Stimulated activated naive CD8-positive, alpha-beta T cell treated with anti-CD3 and anti-CD28 coated beads, Interleukin-15, Interleukin-2, amounts not matched to agents 100 U/mL and 50 U/mL, for 24 hours (primary cell): Measurements from ENCODE around the gene IL9.
A peak's percentile ranks its signal among the peaks of the same experiment; 100 is the strongest.

Experiments used
- ATAC-seq: fragments of 150-1000 bp; cut with Tn5 transposase; one replicate; pipeline ENCODE4 v1.10.0; 2021
- DNase-seq: peaks from one replicate; pipeline ENCODE4 v3.0.0; 2021

The IL9 gene

DNA sequence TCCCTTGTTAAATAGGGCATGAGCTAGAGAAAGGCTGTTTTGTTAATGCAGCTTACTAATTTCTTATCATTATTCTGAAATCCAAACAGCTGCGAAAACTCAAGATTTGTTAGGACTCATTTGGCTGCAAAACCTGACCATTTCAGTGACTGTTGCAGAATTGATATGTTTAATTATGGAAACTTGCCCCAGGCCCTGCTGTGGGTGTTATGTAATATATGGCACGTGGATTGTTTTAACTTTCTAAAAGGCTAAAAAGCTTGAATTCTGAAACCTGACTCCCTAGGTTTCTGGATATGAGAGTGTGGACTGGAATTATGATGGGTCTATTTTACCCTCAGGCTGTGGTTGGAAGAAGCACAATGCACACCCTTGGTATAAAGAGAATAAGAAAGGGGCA is 4.4 kb downstream of the IL9 start:
- no peak for ATAC-seq

DNA sequence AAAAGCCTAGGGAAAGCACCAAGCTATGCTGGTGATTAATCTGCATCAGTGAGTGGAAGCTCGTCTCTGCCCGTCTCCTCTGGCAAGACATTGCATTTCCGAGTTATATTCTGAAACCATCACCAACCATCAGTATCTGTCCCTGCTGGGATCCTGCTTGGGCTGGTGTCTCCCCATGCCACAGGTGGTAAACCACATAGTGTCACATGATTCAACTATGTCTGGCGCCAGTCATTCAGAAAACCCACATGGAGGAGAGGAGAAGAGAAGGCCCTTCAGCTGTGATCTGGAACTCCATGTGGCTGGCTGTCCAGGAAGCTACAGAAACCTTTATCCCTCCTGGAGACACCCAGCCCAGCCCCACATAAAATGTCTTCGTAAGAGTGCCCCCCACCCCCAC is 4.8 kb downstream of the IL9 start:
- DNase-seq (peak; percentile 46), ATAC-seq (peak; percentile 83)

More for the DNA sequence above, 4.4 kb downstream of the IL9 start:
- DNase-seq: no peak

- no peak for DNase-seq
- no peak for ATAC-seq
Observed at GRCh38 chr5:135890296-135890695, 5.3 kb downstream of the IL9 start.

- ATAC-seq: no peak
- no peak for DNase-seq
Observed at GRCh38 chr5:135887881-135888614, 7.6 kb downstream of the IL9 start.

DNA sequence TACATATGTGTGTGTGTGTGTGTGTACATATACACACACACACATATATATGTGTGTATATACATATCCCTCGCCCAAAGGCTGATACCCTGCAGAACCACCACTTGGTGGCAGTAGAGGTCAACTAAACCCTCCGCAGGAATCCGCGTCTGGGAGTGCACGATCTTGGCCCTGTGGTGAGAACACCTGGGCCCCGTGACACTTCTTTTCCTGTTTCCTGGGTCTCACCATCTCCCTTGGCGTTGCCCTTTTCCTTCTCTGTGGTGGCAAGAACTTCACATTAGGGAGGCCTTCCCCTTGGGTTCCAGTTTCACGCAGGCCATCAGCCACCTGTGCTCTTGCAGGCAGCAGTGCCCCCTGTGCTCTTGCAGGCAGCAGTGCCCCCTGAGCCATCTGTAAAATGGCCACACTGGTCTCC is 8.2 kb downstream of the IL9 start:
- ATAC-seq (peak; percentile 75), DNase-seq (peak; percentile 64)

- ATAC-seq (no peak), DNase-seq (no peak)
Observed at GRCh38 chr5:135886136-135886535, 9.5 kb downstream of the IL9 start.

- DNase-seq (no peak), ATAC-seq (no peak)
Observed at GRCh38 chr5:135885031-135885430, 10.6 kb downstream of the IL9 start.

DNA sequence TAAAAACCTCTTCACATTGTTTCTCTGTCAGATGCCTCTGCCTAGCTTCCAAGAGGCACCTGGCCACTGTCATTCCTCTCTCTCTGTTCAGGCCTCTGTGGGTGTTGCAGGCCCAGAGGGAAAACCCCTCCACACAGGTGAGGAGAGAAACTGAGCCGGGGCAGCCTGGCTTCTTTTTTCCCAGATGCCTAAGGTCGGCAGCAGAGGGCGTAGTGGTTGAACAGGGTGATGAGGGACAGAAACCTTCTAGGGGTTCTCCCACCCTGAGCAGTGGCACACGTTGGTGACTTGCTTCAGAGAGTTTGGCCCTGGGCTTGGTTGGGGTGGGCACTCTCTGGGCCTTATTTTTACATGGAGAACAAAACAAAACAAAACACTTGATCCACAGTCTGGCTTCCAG is 12.2 kb downstream of the IL9 start:
- DNase-seq (peak; percentile 12), ATAC-seq (no peak)

DNA sequence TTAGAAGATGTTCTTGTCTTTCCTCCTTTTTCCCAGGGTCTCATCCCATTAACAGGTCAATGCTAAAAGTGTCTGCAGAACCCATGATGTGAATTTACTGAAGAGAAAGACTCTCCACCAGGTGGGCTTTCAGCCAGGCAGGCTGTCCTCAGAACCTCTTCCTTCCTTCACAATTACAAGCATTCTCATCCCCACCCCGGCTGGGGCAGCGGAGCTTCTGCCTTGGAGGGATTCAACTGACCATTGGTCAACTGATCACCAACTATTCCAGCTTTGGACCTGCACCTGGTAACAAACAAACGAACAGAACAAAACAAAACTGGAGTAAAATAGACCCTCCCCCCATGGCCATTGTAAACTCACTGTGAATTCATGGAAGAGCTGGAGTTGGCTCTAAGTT is 12.6 kb downstream of the IL9 start:
- ATAC-seq (no peak), DNase-seq (no peak)

GRCh38 chr5:135881819-135882218 is 13.8 kb downstream of the IL9 start:
- DNase-seq (no peak), ATAC-seq (no peak)

DNA sequence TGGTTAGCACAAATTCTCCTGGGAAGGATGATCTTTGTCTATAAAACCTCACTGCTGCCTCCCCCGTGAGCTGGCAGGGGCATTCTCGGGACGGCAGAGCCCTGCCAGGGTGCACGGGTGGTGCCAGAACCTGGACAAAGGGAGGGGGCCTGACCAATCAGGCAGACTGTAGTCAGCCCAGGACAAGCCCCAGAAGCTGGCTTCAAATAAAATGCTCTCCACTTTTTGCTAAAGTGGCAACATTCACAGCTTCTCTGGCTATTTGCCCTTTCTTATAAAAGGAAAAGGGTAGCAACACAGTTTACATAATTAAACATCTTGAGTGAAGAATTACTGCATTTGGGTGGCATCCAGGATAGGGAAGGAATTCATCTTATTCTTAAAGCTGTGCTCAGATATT is 14.4 kb downstream of the IL9 start:
- DNase-seq: no peak
- no peak for ATAC-seq

- ATAC-seq (no peak), DNase-seq (no peak)
Observed at GRCh38 chr5:135880801-135881200, 14.8 kb downstream of the IL9 start.

- ATAC-seq: no peak
- peak; percentile 8 for DNase-seq
Observed at GRCh38 chr5:135880278-135880677, 15.4 kb downstream of the IL9 start.

DNA sequence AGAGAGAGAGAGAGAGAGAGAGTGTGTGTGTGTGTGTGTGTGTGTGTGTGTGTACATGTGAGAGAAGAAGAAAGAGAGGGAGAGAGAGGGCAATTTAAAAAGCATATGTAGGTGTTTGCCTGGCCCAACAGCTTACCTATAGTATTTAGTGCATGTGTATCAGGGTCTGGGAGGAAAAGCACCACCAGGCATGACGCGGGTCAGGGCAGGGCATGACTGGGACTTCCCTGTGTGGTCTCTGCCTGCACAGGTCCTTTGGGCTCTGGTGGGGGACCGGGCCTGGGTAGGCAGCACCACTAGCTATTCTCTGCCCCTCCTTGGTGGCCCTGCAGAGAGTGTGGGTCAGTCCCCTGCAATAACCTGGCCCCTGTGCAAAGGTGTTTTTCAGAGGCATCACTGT is 16.1 kb downstream of the IL9 start:
- DNase-seq (no peak), ATAC-seq (no peak)

- ATAC-seq (no peak), DNase-seq (no peak)
Observed at GRCh38 chr5:135878156-135878620, 17.5 kb downstream of the IL9 start.

DNA sequence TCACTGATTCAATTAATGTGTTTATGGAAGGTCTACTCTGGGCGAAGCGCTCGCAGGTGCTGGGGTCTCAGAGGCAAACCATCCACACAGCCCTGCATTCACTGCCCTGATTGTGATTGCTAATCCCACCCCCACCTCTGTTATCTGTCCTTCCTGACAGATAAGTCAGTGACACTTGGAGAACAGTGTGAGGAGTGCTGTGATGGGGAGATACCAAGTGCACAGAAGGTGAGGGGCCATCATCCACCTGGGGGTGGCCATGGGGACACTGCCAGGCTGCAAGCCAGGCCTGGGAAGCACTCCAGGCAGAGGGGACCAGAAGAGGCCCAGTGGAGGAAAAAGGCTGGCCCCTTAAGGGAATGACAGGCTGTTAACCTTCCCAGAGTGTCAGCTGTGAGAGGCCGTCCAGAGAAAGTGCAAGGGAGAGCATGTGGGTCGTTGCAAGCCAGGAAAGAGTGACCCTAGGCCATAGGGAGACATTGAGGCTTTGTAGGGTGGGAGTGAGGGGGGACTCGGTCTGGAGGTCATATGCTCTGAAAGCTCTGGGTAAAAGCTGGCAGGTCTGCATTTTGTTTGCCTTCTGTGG is 18.0 kb downstream of the IL9 start:
- ATAC-seq (no peak), DNase-seq (no peak)

GRCh38 chr5:135876146-135876545 is 19.5 kb downstream of the IL9 start:
- DNase-seq: no peak
- ATAC-seq: no peak

DNA sequence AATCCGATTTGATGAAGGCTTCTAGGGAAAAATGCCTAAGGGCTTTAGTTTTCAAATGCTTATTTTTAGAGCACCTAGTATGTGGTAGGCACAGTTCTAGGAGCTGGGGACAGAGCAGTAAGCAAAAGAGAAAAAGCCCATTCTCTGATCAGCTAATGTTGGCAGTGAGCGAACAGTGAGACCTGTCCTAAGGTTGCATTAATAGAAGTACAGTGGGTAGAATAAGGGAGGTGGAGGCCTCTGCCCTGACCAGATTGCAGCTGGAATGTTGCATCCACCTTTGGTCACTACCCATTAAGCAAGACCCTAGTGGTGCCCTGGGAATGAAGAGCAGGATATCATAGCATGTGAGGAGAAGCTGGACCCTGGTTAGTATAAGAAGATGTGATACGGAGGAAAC is 20.1 kb downstream of the IL9 start:
- ATAC-seq (no peak), DNase-seq (no peak)

DNA sequence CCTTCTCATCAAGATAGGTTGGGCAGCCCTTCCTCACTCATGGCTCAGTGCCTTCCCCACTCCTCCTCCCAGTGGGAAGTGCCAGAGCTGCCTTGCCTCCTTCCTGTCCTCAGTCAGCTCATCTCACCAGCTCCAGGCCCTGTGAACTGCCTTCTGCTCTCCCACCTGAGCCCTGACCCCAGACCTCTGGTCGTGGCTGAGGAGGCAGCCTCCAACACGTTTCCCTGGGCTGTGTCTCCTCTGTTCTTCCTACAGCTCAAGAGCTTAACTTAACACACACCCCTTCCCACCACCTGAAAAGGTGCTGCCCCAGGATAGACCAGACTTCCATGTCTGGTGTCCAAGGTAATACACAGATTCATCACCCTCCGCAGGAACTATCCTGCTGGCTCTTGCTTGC is 21.2 kb downstream of the IL9 start:
- ATAC-seq: no peak
- DNase-seq: no peak

DNA sequence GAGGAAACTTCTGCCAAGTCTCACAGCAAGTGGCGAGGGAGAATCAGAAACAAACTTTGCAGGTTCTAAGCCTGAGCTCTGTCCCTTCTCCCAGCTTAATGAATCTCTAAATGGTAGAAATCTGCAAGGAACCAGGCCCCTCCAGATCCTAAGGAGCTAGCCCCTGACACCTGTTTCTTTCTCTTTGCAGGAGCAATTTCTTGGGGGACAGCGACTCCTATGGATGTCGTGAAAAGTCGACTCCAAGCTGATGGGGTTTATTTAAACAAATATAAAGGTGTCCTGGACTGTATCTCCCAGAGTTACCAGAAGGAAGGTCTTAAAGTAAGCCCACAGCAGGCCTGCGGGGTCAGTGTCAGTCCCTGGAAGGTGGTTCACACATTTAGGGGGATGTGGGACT is 21.8 kb downstream of the IL9 start:
- ATAC-seq: no peak
- no peak for DNase-seq

DNA sequence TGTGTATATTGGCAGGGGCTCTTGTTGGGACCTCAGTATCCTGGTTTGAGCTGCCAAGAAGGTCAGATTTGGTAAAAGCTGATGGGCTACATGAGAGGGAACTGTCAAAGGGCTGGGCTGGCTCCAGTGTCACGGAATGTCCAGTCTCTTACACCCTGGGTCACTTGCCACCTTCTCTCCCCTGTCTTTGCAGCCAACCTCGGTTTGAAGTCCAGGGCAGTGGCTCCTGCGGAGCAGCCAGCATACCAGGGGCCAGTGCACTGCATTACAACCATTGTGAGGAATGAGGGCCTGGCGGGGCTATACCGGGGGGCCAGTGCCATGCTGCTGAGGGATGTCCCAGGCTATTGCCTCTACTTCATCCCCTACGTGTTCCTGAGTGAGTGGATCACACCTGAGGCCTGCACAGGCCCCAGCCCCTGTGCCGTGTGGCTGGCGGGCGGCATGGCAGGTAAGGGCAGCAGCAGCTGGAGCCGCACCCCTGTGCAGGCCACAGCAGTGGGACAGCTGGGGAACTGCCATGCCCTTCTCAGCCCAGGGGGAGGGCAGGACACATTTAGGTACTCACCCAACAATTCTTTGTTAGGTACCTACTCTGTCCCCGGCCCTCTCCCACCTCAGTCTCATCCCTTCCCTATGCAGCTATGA is 24.2 kb downstream of the IL9 start:
- DNase-seq (no peak), ATAC-seq (no peak)

DNA sequence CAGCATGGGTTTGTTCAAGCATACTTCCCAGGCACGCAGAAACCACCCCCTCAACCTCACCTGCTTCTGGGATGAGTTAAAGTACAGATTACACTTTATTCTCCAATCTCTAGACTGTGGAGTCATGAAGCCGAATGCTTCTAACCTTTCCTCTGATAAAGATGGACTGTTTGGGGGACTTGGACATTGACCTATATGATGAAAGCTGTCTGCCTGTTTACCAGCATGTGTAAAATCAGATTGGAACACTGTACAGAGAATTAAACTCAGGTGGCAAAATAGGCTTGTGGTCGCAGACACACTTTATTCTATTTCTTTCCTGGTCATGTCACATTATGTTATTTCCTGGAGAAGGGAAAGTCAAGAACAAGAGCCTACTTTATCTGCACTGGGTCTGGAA is 25.7 kb downstream of the IL9 start:
- DNase-seq: no peak
- ATAC-seq: no peak

- ATAC-seq (no peak), DNase-seq (no peak)
Observed at GRCh38 chr5:135869276-135869675, 26.4 kb downstream of the IL9 start.

GRCh38 chr5:135868681-135869080 is 27.0 kb downstream of the IL9 start:
- DNase-seq (no peak), ATAC-seq (no peak)
